Measurements from ENCODE around the gene EPHA4.

Gene EPHA4

GRCh38 chr2:221397187-221397586 is 174.9 kb downstream of the EPHA4 start:
- no peak for TF ChIP-seq GATA2 (IDR thresholded peaks at IDR 0.05; ENCODE audit: low read depth, low read length)
- TF ChIP-seq GATA3 (IDR thresholded peaks at IDR 0.05; ENCODE audit: low read depth, low read length) = no peak

GRCh38 chr2:221392228-221392881 is 179.7 kb downstream of the EPHA4 start:
- TF ChIP-seq GATA3 (IDR thresholded peaks at IDR 0.05; ENCODE audit: low read depth, low read length) = no peak
- TF ChIP-seq GATA2 (IDR thresholded peaks at IDR 0.05; ENCODE audit: low read depth, low read length) = no peak

GRCh38 chr2:221390878-221391277 is 181.2 kb downstream of the EPHA4 start:
- TF ChIP-seq GATA3 (IDR thresholded peaks at IDR 0.05; ENCODE audit: low read depth, low read length) (no peak), GATA2 (IDR thresholded peaks at IDR 0.05; ENCODE audit: low read depth, low read length) (no peak)

GRCh38 chr2:221389904-221390303 is 182.2 kb downstream of the EPHA4 start:
- TF ChIP-seq GATA2 (IDR thresholded peaks at IDR 0.05; ENCODE audit: low read depth, low read length) (no peak), GATA3 (IDR thresholded peaks at IDR 0.05; ENCODE audit: low read depth, low read length) (no peak)

- TF ChIP-seq GATA2 (IDR thresholded peaks at IDR 0.05; ENCODE audit: low read depth, low read length) = no peak
- no peak for TF ChIP-seq GATA3 (IDR thresholded peaks at IDR 0.05; ENCODE audit: low read depth, low read length)
Measured at GRCh38 chr2:221389421-221389820, 182.7 kb downstream of the EPHA4 start.

GRCh38 chr2:221388891-221389290 is 183.2 kb downstream of the EPHA4 start:
- TF ChIP-seq GATA2 (IDR thresholded peaks at IDR 0.05; ENCODE audit: low read depth, low read length) (no peak), GATA3 (IDR thresholded peaks at IDR 0.05; ENCODE audit: low read depth, low read length) (no peak)

GRCh38 chr2:221385716-221386115 is 186.4 kb downstream of the EPHA4 start:
- TF ChIP-seq GATA3 (IDR thresholded peaks at IDR 0.05; ENCODE audit: low read depth, low read length) (no peak), GATA2 (IDR thresholded peaks at IDR 0.05; ENCODE audit: low read depth, low read length) (no peak)

GRCh38 chr2:221381928-221382488 is 190.1 kb downstream of the EPHA4 start:
- TF ChIP-seq GATA3 (IDR thresholded peaks at IDR 0.05; ENCODE audit: low read depth, low read length) (no peak), GATA2 (IDR thresholded peaks at IDR 0.05; ENCODE audit: low read depth, low read length) (no peak)

- TF ChIP-seq GATA2 (IDR thresholded peaks at IDR 0.05; ENCODE audit: low read depth, low read length) = no peak
- TF ChIP-seq GATA3 (IDR thresholded peaks at IDR 0.05; ENCODE audit: low read depth, low read length) = no peak
Measured at GRCh38 chr2:221380686-221381085, 191.4 kb downstream of the EPHA4 start.

- no peak for TF ChIP-seq GATA3 (IDR thresholded peaks at IDR 0.05; ENCODE audit: low read depth, low read length)
- TF ChIP-seq GATA2 (IDR thresholded peaks at IDR 0.05; ENCODE audit: low read depth, low read length) = no peak
Measured at GRCh38 chr2:221380062-221380461, 192.0 kb downstream of the EPHA4 start.

- no peak for TF ChIP-seq GATA3 (IDR thresholded peaks at IDR 0.05; ENCODE audit: low read depth, low read length)
- no peak for TF ChIP-seq GATA2 (IDR thresholded peaks at IDR 0.05; ENCODE audit: low read depth, low read length)
Measured at GRCh38 chr2:221377597-221377996, 194.5 kb downstream of the EPHA4 start.

GRCh38 chr2:221377066-221377465 is 195.0 kb downstream of the EPHA4 start:
- TF ChIP-seq GATA3 (IDR thresholded peaks at IDR 0.05; ENCODE audit: low read depth, low read length) = no peak

GRCh38 chr2:221374234-221374633 is 197.9 kb downstream of the EPHA4 start:
- TF ChIP-seq GATA3 (IDR thresholded peaks at IDR 0.05; ENCODE audit: low read depth, low read length) (no peak), GATA2 (IDR thresholded peaks at IDR 0.05; ENCODE audit: low read depth, low read length) (no peak)

GRCh38 chr2:221372907-221373306 is 199.2 kb downstream of the EPHA4 start:
- TF ChIP-seq GATA2 (IDR thresholded peaks at IDR 0.05; ENCODE audit: low read depth, low read length) (no peak), GATA3 (IDR thresholded peaks at IDR 0.05; ENCODE audit: low read depth, low read length) (no peak)

- TF ChIP-seq GATA3 (IDR thresholded peaks at IDR 0.05; ENCODE audit: low read depth, low read length) (no peak), GATA2 (IDR thresholded peaks at IDR 0.05; ENCODE audit: low read depth, low read length) (no peak)
Measured at GRCh38 chr2:221372159-221372884, 199.8 kb downstream of the EPHA4 start.
